ENCODE data around the gene SOX15. TPM values are rescaled to one million over a fixed set of nuclear protein-coding genes. Genes with fewer than 3 reads are reported as not detected.

The SOX15 gene
- total and polyA plus RNA-seq, 2 of the 13 experiments (the other 11 are each of a cell fraction or from before 2014, with no cell fraction given) = 0.07 to 0.18 TPM

- TF ChIP-seq HNF1A (IDR thresholded peaks at IDR 0.05; ENCODE audit: low read depth) (no peak), HNF1A (CRISPR knock-in tag; IDR thresholded peaks at IDR 0.05; ENCODE audit: borderline replicate concordance) (peak; percentile 76; the same call in 1 of the 2 replicates), NCOA2 (CRISPR knock-in tag; IDR thresholded peaks at IDR 0.05) (no peak), ZSCAN5A (CRISPR knock-in tag; IDR thresholded peaks at IDR 0.05; ENCODE audit: borderline replicate concordance) (no peak), NFIB (CRISPR knock-in tag; IDR thresholded peaks at IDR 0.05; ENCODE audit: borderline replicate concordance) (no peak), ZNF18 (CRISPR knock-in tag; IDR thresholded peaks at IDR 0.05; ENCODE audit: insufficient replicate concordance) (no peak), MATR3 (CRISPR knock-in tag; IDR thresholded peaks at IDR 0.05) (no peak), MTF2 (CRISPR knock-in tag; IDR thresholded peaks at IDR 0.05; ENCODE audit: borderline replicate concordance) (no peak), HHEX (CRISPR knock-in tag; IDR thresholded peaks at IDR 0.05) (no peak), PRDM4 (CRISPR knock-in tag; IDR thresholded peaks at IDR 0.05; ENCODE audit: borderline replicate concordance) (no peak), TRIM24 (CRISPR knock-in tag; IDR thresholded peaks at IDR 0.05) (no peak), ZMYM4 (CRISPR knock-in tag; IDR thresholded peaks at IDR 0.05) (peak; percentile 49; the same call in 1 of the 2 replicates), MED8 (CRISPR knock-in tag; IDR thresholded peaks at IDR 0.05; ENCODE audit: insufficient replicate concordance) (peak; percentile 68), BATF2 (CRISPR knock-in tag; IDR thresholded peaks at IDR 0.05) (no peak), MAX (IDR thresholded peaks at IDR 0.05) (no peak; the same call in 1 of the 2 replicates), NCOR1 (IDR thresholded peaks at IDR 0.05; ENCODE audit: borderline replicate concordance, low read length) (no peak), JUN (CRISPR knock-in tag; IDR thresholded peaks at IDR 0.05) (no peak; the same call in 1 of the 2 replicates), ZZZ3 (CRISPR knock-in tag; IDR thresholded peaks at IDR 0.05; ENCODE audit: borderline replicate concordance) (0 out of 2 replicates have a peak, but pooled peaks have one; percentile 7)
Observed at GRCh38 chr17:7572588-7573323, 17.1 kb downstream of the SOX15 start (continued).

All from HepG2 (cell line).